PC-9 (cell line): ENCODE measurements around the gene SRGAP1.

Experiments
- CTCF ChIP-seq: fragments of 200-600 bp; sonication (generic); conservative IDR thresholded peaks from 2 replicates; pipeline ENCODE4 v1.6.1; 2017; ENCODE audit warnings: mixed run types, antibody characterized with exemption, mild to moderate bottlenecking, moderate library complexity
- EZH2 ChIP-seq: fragments of 200-600 bp; sonication (generic); IDR thresholded peaks from 2 replicates; pipeline ENCODE4 v1.8.0; 2017; ENCODE audit warnings: antibody characterized with exemption, low read depth

- TF ChIP-seq CTCF (no peak), EZH2 (no peak)
These were observed 294.5 kb downstream of the SRGAP1 start for GRCh38 chr12:64139021-64139420.
